Measurements from ENCODE around the gene RUNX3.

Gene RUNX3

GRCh38 chr1:24910751-24911650 lies 19.1 kb downstream of the RUNX3 start (continued):
- TF ChIP-seq ZNF510 (tag by site-specific recombination; IDR thresholded peaks at IDR 0.05; ENCODE audit: insufficient replicate concordance) (no peak), ZNF76 (tag by site-specific recombination; IDR thresholded peaks at IDR 0.05; ENCODE audit: borderline replicate concordance, low read depth) (no peak), ZNF114 (tag by site-specific recombination; IDR thresholded peaks at IDR 0.05) (no peak), ZNF558 (tag by site-specific recombination; IDR thresholded peaks at IDR 0.05) (no peak), GLI4 (tag by site-specific recombination; IDR thresholded peaks at IDR 0.05) (no peak), ZEB2 (tag by site-specific recombination; IDR thresholded peaks at IDR 0.05) (no peak), ZNF580 (tag by site-specific recombination; IDR thresholded peaks at IDR 0.05) (no peak), GLIS1 (tag by site-specific recombination; IDR thresholded peaks at IDR 0.05) (peak; percentile 88), ZIC2 (tag by site-specific recombination; IDR thresholded peaks at IDR 0.05) (0 out of 2 replicates have a peak, but pooled peaks have one; percentile 44), ZNF280D (tag by site-specific recombination; IDR thresholded peaks at IDR 0.05) (no peak)
- TF ChIP-seq, protein P1, sequence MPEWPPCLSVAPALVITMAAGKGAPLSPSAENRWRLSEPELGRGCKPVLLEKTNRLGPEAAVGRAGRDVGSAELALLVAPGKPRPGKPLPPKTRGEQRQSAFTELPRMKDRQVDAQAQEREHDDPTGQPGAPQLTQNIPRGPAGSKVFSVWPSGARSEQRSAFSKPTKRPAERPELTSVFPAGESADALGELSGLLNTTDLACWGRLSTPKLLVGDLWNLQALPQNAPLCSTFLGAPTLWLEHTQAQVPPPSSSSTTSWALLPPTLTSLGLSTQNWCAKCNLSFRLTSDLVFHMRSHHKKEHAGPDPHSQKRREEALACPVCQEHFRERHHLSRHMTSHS (tag by site-specific recombination; IDR thresholded peaks at IDR 0.05): no peak
- TF ChIP-seq, protein P2, sequence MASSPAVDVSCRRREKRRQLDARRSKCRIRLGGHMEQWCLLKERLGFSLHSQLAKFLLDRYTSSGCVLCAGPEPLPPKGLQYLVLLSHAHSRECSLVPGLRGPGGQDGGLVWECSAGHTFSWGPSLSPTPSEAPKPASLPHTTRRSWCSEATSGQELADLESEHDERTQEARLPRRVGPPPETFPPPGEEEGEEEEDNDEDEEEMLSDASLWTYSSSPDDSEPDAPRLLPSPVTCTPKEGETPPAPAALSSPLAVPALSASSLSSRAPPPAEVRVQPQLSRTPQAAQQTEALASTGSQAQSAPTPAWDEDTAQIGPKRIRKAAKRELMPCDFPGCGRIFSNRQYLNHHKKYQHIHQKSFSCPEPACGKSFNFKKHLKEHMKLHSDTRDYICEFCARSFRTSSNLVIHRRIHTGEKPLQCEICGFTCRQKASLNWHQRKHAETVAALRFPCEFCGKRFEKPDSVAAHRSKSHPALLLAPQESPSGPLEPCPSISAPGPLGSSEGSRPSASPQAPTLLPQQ (tag by site-specific recombination; IDR thresholded peaks at IDR 0.05): no peak

DNA sequence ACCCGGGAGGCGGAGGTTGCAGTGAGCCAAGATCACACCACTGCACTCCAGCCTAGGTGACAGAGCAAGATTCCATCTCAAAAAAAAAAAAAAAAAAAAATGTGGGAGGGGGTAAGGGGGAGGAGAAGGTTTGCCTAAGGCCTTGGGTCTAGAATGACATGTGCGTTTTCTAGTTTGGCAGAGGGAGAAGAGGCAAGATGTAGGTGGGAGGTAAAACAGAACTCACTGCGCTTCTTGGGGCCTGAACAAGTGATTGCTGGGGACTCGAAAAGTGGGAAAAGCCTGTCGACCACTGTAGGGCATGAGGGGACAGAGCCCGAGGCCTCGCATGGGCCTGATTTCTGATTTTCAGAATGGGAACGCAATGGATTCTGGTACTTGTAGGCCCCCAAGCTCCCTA lies 19.9 kb downstream of the RUNX3 start:
- no peak overlapping the region for H3K4me3 ChIP-seq (ENCODE audit: low read depth, low read length)
- H3K27ac ChIP-seq (ENCODE audit: extremely low read depth, low read depth, low read length): no peak overlapping the region
- TF ChIP-seq ZNF624 (tag by site-specific recombination; IDR thresholded peaks at IDR 0.05): no peak
- TF ChIP-seq ZNF133 (tag by site-specific recombination; IDR thresholded peaks at IDR 0.05): no peak
- TF ChIP-seq EGR2 (tag by site-specific recombination; IDR thresholded peaks at IDR 0.05; ENCODE audit: low read depth): 0 out of 2 replicates have a peak, but pooled peaks have one; percentile 19
- H3K36me3 ChIP-seq (ENCODE audit: control insufficient read depth in 2 of 2, insufficient read depth in 1 of 2, low read length in 2 of 2): no peaks in the 10 kb centered on the region; a peak in 1 of 3 replicates
- ChIA-PET CTCF (interaction anchor here (0.5 to 1.6 kb wide), 3 partner anchors 13 to 1125 kb away, joined by 3 read pairs; no protein-coding TSS in a partner anchor), POLR2A (no interaction called here)
- H3K9me3 ChIP-seq (ENCODE audit: control insufficient read depth, insufficient read depth, low read depth, low read length): no peaks in the 10 kb centered on the region
- no peaks in the 10 kb centered on the region for H3K4me1 ChIP-seq (ENCODE audit: control insufficient read depth, insufficient read depth, low read length)

- H3K27ac ChIP-seq (ENCODE audit: extremely low read depth, low read depth, low read length): no peak overlapping the region
These were observed 20.6 kb downstream of the RUNX3 start for GRCh38 chr1:24909388-24909898.

More at GRCh38 chr1:24909388-24909898, 20.6 kb downstream of the RUNX3 start:
- H3K4me3 ChIP-seq (ENCODE audit: low read depth, low read length): no peak overlapping the region
- no peaks in the 10 kb centered on the region for H3K36me3 ChIP-seq (ENCODE audit: control insufficient read depth in 2 of 2, insufficient read depth in 1 of 2, low read length in 2 of 2)
- ChIA-PET CTCF (interaction anchor here (0.5 to 1.6 kb wide), 6 partner anchors 11 to 324 kb away, joined by 3 to 4 read pairs (median 3); no protein-coding TSS in a partner anchor), POLR2A (no interaction called here)
- no peaks in the 10 kb centered on the region for H3K9me3 ChIP-seq (ENCODE audit: control insufficient read depth, insufficient read depth, low read depth, low read length)
- no peaks in the 10 kb centered on the region for H3K4me1 ChIP-seq (ENCODE audit: control insufficient read depth, insufficient read depth, low read length)
- TF ChIP-seq, protein P3, sequence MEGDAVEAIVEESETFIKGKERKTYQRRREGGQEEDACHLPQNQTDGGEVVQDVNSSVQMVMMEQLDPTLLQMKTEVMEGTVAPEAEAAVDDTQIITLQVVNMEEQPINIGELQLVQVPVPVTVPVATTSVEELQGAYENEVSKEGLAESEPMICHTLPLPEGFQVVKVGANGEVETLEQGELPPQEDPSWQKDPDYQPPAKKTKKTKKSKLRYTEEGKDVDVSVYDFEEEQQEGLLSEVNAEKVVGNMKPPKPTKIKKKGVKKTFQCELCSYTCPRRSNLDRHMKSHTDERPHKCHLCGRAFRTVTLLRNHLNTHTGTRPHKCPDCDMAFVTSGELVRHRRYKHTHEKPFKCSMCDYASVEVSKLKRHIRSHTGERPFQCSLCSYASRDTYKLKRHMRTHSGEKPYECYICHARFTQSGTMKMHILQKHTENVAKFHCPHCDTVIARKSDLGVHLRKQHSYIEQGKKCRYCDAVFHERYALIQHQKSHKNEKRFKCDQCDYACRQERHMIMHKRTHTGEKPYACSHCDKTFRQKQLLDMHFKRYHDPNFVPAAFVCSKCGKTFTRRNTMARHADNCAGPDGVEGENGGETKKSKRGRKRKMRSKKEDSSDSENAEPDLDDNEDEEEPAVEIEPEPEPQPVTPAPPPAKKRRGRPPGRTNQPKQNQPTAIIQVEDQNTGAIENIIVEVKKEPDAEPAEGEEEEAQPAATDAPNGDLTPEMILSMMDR (tag by site-specific recombination; IDR thresholded peaks at IDR 0.05): peak; percentile 32
- TF ChIP-seq ZNF600 (tag by site-specific recombination; IDR thresholded peaks at IDR 0.05): no peak

All from HEK293 (cell line).